ENCODE results near the gene FANK1. TPM values are rescaled to one million over a fixed set of nuclear protein-coding genes. Genes with fewer than 3 reads are reported as not detected.
A peak's percentile ranks its signal among the peaks of the same experiment; 100 is the strongest.

FANK1 gene
- total RNA-seq, 4 donors from 2014 or later = 8.4 to 17.2 (median 9.9) TPM

- WGBS, 2 donors = 59 to 75% methylated on average over 13 of the region's 13 CpGs
- H3K27me3 ChIP-seq = no peaks in the 10 kb centered on the region
- H3K4me1 ChIP-seq = peaks cover 0 to 4% of the 10 kb centered on the region in 2 donors
- H3K36me3 ChIP-seq = no peaks in the 10 kb centered on the region
- H3K4me3 ChIP-seq (replicated peaks in 1 of 3) = no peak overlapping the region
- H3K9me3 ChIP-seq = no peaks in the 10 kb centered on the region
- TF ChIP-seq CTCF (IDR thresholded peaks at IDR 0.05) (no peak), POLR2A (IDR thresholded peaks at IDR 0.05) (no peak)
- peak; percentile 9 to 10 for DNase-seq
- intact Hi-C loops (cut with DNase I) = no loop called here
- H3K27ac ChIP-seq = no peak overlapping the region
These were observed 153.7 kb downstream of the FANK1 start for GRCh38 chr10:126049759-126050700.

- no peak for DNase-seq
- Histone ChIP-seq H3K4me1 (peaks cover 0 to 4% of the 10 kb centered on the region in 2 donors), H3K4me3 (replicated peaks in 1 of 3) (no peak overlapping the region), H3K36me3 (no peaks in the 10 kb centered on the region), H3K27me3 (no peaks in the 10 kb centered on the region), H3K27ac (no peak overlapping the region), H3K9me3 (no peaks in the 10 kb centered on the region)
- WGBS, 2 donors = 71 to 83% methylated on average over 2 of the region's 2 CpGs
- TF ChIP-seq CTCF (IDR thresholded peaks at IDR 0.05) (no peak), POLR2A (IDR thresholded peaks at IDR 0.05) (no peak)
- intact Hi-C loops (cut with DNase I) = no loop called here
These were observed 155.8 kb downstream of the FANK1 start for GRCh38 chr10:126052171-126052570.

DNA sequence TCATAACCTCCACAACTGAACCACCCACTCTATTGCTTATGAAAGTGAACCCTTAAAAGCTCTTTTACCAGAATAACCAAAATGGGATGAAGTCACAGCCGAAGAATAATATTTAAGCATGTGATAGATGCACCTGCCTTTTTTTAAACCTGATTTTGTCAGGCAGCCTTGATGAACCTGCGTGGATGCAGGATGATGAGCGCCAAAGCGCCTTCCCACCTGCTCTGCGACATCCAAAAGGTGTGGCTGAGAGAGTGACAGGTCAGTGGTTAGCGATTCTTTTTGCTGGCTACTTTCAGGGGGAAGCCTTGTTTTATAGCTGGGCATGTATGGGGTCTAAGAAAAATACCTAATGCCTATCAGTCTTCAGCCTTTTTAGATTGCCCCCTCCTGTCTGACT, 157.8 kb downstream of the FANK1 start:
- H3K27ac ChIP-seq = no peak overlapping the region
- WGBS, 2 donors = 97 to 99% methylated on average over 6 of the region's 6 CpGs
- no peak for DNase-seq
- no peaks in the 10 kb centered on the region for H3K36me3 ChIP-seq
- H3K27me3 ChIP-seq = no peaks in the 10 kb centered on the region
- intact Hi-C loops (cut with DNase I) = no loop called here
- H3K9me3 ChIP-seq = no peaks in the 10 kb centered on the region
- no peak overlapping the region for H3K4me3 ChIP-seq (replicated peaks in 1 of 3)
- H3K4me1 ChIP-seq = peaks cover 0 to 4% of the 10 kb centered on the region in 2 donors
- TF ChIP-seq CTCF (IDR thresholded peaks at IDR 0.05) = no peak
- no peak for TF ChIP-seq POLR2A (IDR thresholded peaks at IDR 0.05)

GRCh38 chr10:126057494-126057893, 161.1 kb downstream of the FANK1 start:
- Histone ChIP-seq H3K4me1 (peaks cover 0 to 7% of the 10 kb centered on the region in 2 donors), H3K27ac (no peak overlapping the region), H3K27me3 (no peaks in the 10 kb centered on the region), H3K9me3 (no peaks in the 10 kb centered on the region), H3K36me3 (no peaks in the 10 kb centered on the region), H3K4me3 (replicated peaks in 1 of 3) (no peak overlapping the region)
- intact Hi-C loops (cut with DNase I) = no loop called here
- no peak for DNase-seq
- no peak for TF ChIP-seq POLR2A (IDR thresholded peaks at IDR 0.05)
- TF ChIP-seq CTCF (IDR thresholded peaks at IDR 0.05) = no peak
- WGBS, 2 donors = 83 to 91% methylated on average over 8 of the region's 8 CpGs

GRCh38 chr10:126058104-126058503, 161.7 kb downstream of the FANK1 start:
- 48 to 55% methylated on average over 6 of the region's 6 CpGs for WGBS, 2 donors
- TF ChIP-seq POLR2A (IDR thresholded peaks at IDR 0.05) (no peak), CTCF (IDR thresholded peaks at IDR 0.05) (no peak)
- intact Hi-C loops (cut with DNase I) = no loop called here
- Histone ChIP-seq H3K27ac (no peak overlapping the region), H3K4me3 (replicated peaks in 1 of 3) (no peak overlapping the region), H3K4me1 (peaks cover 0 to 7% of the 10 kb centered on the region in 2 donors), H3K36me3 (no peaks in the 10 kb centered on the region), H3K27me3 (no peaks in the 10 kb centered on the region), H3K9me3 (no peaks in the 10 kb centered on the region)
- DNase-seq = no peak
